GM18505 (cell line): ENCODE measurements around the gene EID2.

Source experiments
- ATAC-seq: cut with Tn5 transposase; IDR thresholded peaks from one replicate; pipeline ENCODE4 v1.9.1; 2021; ENCODE audit not compliant: unreplicated experiment
- POLR2A ChIP-seq: IDR thresholded peaks from 4 replicates; pipeline ENCODE4 v1.6.1; 2011; ENCODE audit warnings: borderline replicate concordance; ENCODE audit not compliant: insufficient read depth, insufficient read length; ENCODE audit errors: extremely low read depth

EID2 gene

DNA sequence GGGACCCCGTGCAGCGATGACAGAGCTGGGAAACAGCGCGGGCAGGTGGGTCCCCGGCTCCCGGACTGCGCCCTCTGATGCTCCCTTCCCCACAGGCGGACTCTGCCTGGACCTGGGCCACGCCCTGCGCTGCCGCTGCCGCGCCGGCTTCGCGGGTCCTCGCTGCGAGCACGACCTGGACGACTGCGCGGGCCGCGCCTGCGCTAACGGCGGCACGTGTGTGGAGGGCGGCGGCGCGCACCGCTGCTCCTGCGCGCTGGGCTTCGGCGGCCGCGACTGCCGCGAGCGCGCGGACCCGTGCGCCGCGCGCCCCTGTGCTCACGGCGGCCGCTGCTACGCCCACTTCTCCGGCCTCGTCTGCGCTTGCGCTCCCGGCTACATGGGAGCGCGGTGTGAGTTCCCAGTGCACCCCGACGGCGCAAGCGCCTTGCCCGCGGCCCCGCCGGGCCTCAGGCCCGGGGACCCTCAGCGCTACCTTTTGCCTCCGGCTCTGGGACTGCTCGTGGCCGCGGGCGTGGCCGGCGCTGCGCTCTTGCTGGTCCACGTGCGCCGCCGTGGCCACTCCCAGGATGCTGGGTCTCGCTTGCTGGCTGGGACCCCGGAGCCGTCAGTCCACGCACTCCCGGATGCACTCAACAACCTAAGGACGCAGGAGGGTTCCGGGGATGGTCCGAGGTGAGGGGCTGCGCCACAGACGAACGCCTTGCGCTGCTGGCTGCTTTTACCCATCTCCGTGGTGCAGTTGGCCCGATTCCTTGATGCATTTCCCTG is 32.8 kb downstream of the EID2 start:
- ATAC-seq = peak; percentile 55
- peak; percentile 59 for TF ChIP-seq POLR2A

GRCh38 chr19:39506598-39506943 is 33.4 kb downstream of the EID2 start:
- ATAC-seq = no peak
- TF ChIP-seq POLR2A = no peak

GRCh38 chr19:39502640-39503417 is 37.1 kb downstream of the EID2 start:
- TF ChIP-seq POLR2A = no peak
- ATAC-seq = no peak

DNA sequence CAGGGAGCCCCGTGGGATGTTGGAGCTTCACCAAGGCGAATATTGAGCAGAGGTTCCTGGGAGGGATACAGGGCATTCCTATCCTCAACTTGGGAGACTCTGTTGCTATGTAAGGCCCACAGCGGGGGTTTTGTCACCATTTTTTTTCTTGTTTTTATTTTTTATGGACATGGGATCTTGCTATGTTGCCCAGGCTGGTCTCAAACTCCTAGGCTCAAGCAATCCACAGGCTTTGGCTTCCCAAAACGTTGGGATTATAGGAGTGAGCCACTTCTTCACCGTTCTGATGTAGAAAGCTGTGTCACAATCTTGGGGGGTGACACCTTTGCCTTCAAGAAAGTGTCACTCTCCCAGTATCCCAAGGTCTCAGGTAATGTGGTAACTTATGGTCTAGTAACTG is 38.6 kb downstream of the EID2 start:
- TF ChIP-seq POLR2A = no peak
- ATAC-seq = no peak

- no peak for ATAC-seq
Observed at GRCh38 chr19:39500543-39500942, 39.4 kb downstream of the EID2 start.

DNA sequence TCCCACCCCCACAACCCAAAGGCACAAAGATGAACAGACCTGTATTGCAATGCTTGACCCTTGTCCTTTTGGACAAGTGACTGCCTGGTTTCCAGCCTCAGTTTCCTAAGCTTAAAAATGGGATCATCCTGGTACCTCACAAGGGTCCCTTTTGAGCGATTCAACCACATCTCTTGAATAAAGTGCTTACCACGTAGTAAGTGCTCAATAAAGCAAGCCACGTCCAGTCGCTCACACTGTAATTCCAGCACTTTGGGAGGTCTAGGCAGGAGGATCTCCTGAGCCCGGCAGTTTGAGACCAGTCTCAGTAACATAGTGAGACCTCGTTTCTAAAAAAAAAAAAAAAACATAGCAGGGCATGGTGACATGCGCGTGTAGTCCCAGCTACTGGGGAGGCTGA is 40.0 kb downstream of the EID2 start:
- no peak for TF ChIP-seq POLR2A
- no peak for ATAC-seq

More at GRCh38 chr19:39500543-39500942, 39.4 kb downstream of the EID2 start:
- TF ChIP-seq POLR2A = no peak

- no peak for ATAC-seq
- TF ChIP-seq POLR2A = no peak
Observed at GRCh38 chr19:39498798-39499642, 40.9 kb downstream of the EID2 start, which contains the start of gene DLL3. Gene DLL3, plus strand, starts transcription at chr19:39498947. Its CDS starts 28 bp downstream, at chr19:39498975.

DNA sequence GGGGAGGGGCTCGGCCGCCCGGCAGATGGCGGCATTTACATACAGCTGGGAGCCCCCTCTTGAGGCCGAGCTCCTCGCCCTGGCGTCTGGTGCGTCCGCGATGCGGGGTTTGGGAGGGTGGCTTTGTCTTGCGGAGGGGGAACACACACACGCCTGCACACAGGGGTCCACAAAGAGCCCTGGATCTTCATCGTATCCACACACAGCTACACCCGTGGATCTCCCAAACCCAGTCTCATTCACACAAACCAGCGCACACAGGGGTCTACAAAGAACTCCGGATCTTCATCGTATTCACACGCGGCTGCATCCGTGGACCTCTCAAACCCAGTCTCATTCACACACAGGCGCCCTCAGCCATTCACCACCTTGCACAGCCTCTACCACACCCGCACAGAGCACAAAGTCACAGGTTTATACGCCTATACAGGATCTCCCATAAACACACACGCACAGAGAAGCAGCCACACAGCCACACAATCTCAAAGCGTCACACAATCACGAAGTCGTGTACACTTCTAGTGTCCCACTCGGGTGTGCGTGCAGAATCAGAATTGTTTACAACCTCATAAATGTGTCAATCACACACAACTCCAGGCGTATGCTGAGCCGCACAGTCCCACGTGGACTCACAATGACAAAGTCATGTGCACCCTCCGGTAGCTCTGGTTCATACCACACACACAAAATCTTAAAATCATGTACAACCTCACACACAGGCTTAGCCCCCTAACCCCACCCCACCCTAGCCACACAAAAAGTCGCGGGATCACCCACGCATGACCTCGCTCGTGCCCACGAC is 41.8 kb downstream of the EID2 start:
- ATAC-seq = no peak

DNA sequence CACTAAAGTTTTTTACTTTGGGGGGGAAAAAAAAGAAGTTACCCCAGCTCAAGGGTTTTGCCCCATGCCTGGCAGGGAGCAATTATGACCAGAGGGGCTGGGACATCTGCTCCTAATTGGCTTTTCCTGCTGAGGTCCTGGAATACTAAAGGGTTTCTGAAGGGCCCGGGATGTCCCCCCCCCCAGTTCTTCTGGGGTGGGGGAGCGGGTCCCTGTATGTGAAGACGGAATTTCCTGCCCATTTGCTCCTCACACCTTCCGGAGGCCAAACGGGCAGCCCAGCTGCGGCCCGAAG is 42.3 kb downstream of the EID2 start:
- no peak for ATAC-seq
- TF ChIP-seq POLR2A = no peak

More for the DNA sequence above, 41.8 kb downstream of the EID2 start:
- TF ChIP-seq POLR2A = no peak

- no peak for ATAC-seq
- no peak for TF ChIP-seq POLR2A
Observed at GRCh38 chr19:39496063-39496462, 43.9 kb downstream of the EID2 start.

- no peak for TF ChIP-seq POLR2A
- ATAC-seq = no peak
Observed at GRCh38 chr19:39494661-39495060, 45.3 kb downstream of the EID2 start.

DNA sequence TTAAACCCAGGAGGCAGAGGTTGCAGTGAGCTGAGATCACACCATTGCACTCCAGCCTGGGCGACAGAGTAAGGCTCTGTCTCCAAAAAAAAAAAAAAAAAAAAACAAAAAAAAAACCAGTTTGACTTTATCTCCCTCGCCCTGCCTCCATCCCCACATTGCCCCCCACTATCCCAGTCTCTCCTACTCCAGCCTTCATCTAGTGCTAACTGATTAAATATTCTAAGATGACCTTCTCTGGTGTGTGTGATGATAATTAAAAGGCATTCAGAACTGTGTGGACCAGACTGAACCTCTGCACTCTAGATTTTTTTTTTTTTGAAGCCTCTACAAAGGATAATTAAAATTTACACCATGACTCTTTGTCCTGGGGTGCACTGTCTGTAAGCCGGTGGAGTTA is 47.2 kb downstream of the EID2 start:
- no peak for ATAC-seq
- TF ChIP-seq POLR2A = no peak

- ATAC-seq = no peak
Observed at GRCh38 chr19:39492225-39492624, 47.7 kb downstream of the EID2 start.

More at GRCh38 chr19:39492225-39492624, 47.7 kb downstream of the EID2 start:
- TF ChIP-seq POLR2A = no peak
